NCI-H774 (cell line): ENCODE results near the gene PIH1D2.
A peak's percentile ranks its signal among the peaks of the same experiment; 100 is the strongest.
"Not testable (repeated sequence)": the region's sequence is repeated elsewhere in the genome, so short reads cannot be mapped to it uniquely, and the experiment has no call there.

Source experiments
- DNase-seq: peaks from one replicate; lab custom pipeline; 2025; lab: John Stamatoyannopoulos, UW

The PIH1D2 gene

GRCh38 chr11:112073941-112074811 lies at the start of gene PIH1D2, which contains the start of gene NKAPD1:
Gene PIH1D2 (minus strand): TSS chr11:112074017. CDS start chr11:112073174, 843 bp downstream.
Gene NKAPD1 (plus strand): TSS chr11:112074299. CDS start chr11:112075575, 1,276 bp downstream.
- DNase-seq = peak; percentile 93

GRCh38 chr11:112123129-112123528 lies 49.3 kb upstream of the PIH1D2 start:
- DNase-seq = no peak

- DNase-seq = no peak
Measured at GRCh38 chr11:112121981-112122615, 48.3 kb upstream of the PIH1D2 start.

- no peak for DNase-seq
Measured at GRCh38 chr11:112118176-112118575, 44.4 kb upstream of the PIH1D2 start.

GRCh38 chr11:112115386-112115785 lies 41.6 kb upstream of the PIH1D2 start:
- no peak for DNase-seq

- no peak for DNase-seq
Measured at GRCh38 chr11:112114460-112114859, 40.6 kb upstream of the PIH1D2 start.

- DNase-seq = peak; percentile 59
Measured at GRCh38 chr11:112113539-112114457, 40.0 kb upstream of the PIH1D2 start.

GRCh38 chr11:112106070-112106469 lies 32.3 kb upstream of the PIH1D2 start:
- DNase-seq = no peak

- no peak for DNase-seq
Measured at GRCh38 chr11:112103446-112103845, 29.6 kb upstream of the PIH1D2 start.

GRCh38 chr11:112100462-112100861 lies 26.6 kb upstream of the PIH1D2 start:
- no peak for DNase-seq

GRCh38 chr11:112097734-112098528 lies 24.1 kb upstream of the PIH1D2 start:
- DNase-seq = no peak

- DNase-seq = no peak
Measured at GRCh38 chr11:112096194-112096593, 22.4 kb upstream of the PIH1D2 start.

GRCh38 chr11:112095302-112095701 lies 21.5 kb upstream of the PIH1D2 start:
- DNase-seq = not testable (repeated sequence)

- no peak for DNase-seq
Measured at GRCh38 chr11:112087212-112087611, 13.4 kb upstream of the PIH1D2 start.

- DNase-seq = peak; percentile 98
Measured at GRCh38 chr11:112086422-112087191, 12.8 kb upstream of the PIH1D2 start, which contains the start of the genes SDHD and TIMM8B. Gene SDHD (plus strand): TSS chr11:112086873. CDS start chr11:112086908, 35 bp downstream. Gene TIMM8B (minus strand): TSS chr11:112086756. CDS start chr11:112086723, 33 bp downstream.

- DNase-seq = no peak
Measured at GRCh38 chr11:112085822-112086421, 12.1 kb upstream of the PIH1D2 start.

GRCh38 chr11:112082729-112083128 lies 8.9 kb upstream of the PIH1D2 start:
- DNase-seq = no peak

GRCh38 chr11:112062923-112063322 lies 10.9 kb downstream of the PIH1D2 start:
- no peak for DNase-seq

GRCh38 chr11:112058103-112058502 lies 15.7 kb downstream of the PIH1D2 start:
- no peak for DNase-seq

- no peak for DNase-seq
Measured at GRCh38 chr11:112057170-112057569, 16.6 kb downstream of the PIH1D2 start.
